ENCODE results near the gene EPB41L2. TPM values are rescaled to one million over a fixed set of nuclear protein-coding genes. Genes with fewer than 3 reads are reported as not detected.

Gene EPB41L2
- total RNA-seq, 4 donors from 2014 or later: 45.3 to 102 (median 61.9) TPM

GRCh38 chr6:130967502-130968445, 95.3 kb downstream of the EPB41L2 start:
- H3K36me3 ChIP-seq: no peaks in the 10 kb centered on the region
- peaks cover 0 to 38% (median 6%) of the 10 kb centered on the region in 4 donors for H3K4me1 ChIP-seq
- peak overlapping the region; percentile 27 to 66 (median 44) for H3K27ac ChIP-seq
- peak overlapping the region in 1 of 4 donors; percentile 17 for H3K4me3 ChIP-seq
- DNase-seq: no peak
- TF ChIP-seq POLR2AphosphoS5 (IDR thresholded peaks at IDR 0.05): no peak
- no peak for TF ChIP-seq EP300 (IDR thresholded peaks at IDR 0.05; ENCODE audit: low read depth)
- TF ChIP-seq CTCF (IDR thresholded peaks at IDR 0.05): no peak
- no peak for TF ChIP-seq POLR2A (IDR thresholded peaks at IDR 0.05)
- H3K9me3 ChIP-seq: no peaks in the 10 kb centered on the region
- no peaks in the 10 kb centered on the region for H3K27me3 ChIP-seq
- in situ Hi-C loops (cut with MboI; ENCODE audit: low pct_ligation_motif_present in 1 of 4, low pct_unique_long_range_greater_than_20kb in 1 of 4, low sequenced_read_pairs in 3 of 4) (no loop called here), intact Hi-C loops (cut with DNase I; ENCODE audit: low total_unique reads) (no loop called here)
- WGBS, 2 donors (ENCODE audit: low coverage in 1 of 2): 73 to 74% methylated on average over 7 of the region's 7 CpGs

- Histone ChIP-seq H3K9me3 (no peaks in the 10 kb centered on the region), H3K36me3 (no peaks in the 10 kb centered on the region), H3K4me3 (no peak overlapping the region), H3K27ac (peak overlapping the region in 1 of 4 donors; percentile 66), H3K4me1 (peaks cover 0 to 38% (median 6%) of the 10 kb centered on the region in 4 donors), H3K27me3 (no peaks in the 10 kb centered on the region)
- intact Hi-C loops (cut with DNase I; ENCODE audit: low total_unique reads): no loop called here
- 86 to 92% methylated on average over 6 to 8 of the region's 8 CpGs for WGBS, 2 donors (ENCODE audit: low coverage in 1 of 2)
- TF ChIP-seq POLR2AphosphoS5 (IDR thresholded peaks at IDR 0.05) (no peak), EP300 (IDR thresholded peaks at IDR 0.05; ENCODE audit: low read depth) (no peak), CTCF (IDR thresholded peaks at IDR 0.05) (no peak), POLR2A (IDR thresholded peaks at IDR 0.05) (no peak)
- DNase-seq: no peak
- in situ Hi-C loops (cut with MboI; ENCODE audit: low pct_ligation_motif_present in 1 of 4, low pct_unique_long_range_greater_than_20kb in 1 of 4, low sequenced_read_pairs in 3 of 4): no loop called here
Measured at GRCh38 chr6:130966344-130966980, 96.6 kb downstream of the EPB41L2 start.

GRCh38 chr6:130965656-130966055, 97.4 kb downstream of the EPB41L2 start:
- no peak for DNase-seq

More at GRCh38 chr6:130965656-130966055, 97.4 kb downstream of the EPB41L2 start:
- H3K4me3 ChIP-seq: no peak overlapping the region
- in situ Hi-C loops (cut with MboI; ENCODE audit: low pct_ligation_motif_present in 1 of 4, low pct_unique_long_range_greater_than_20kb in 1 of 4, low sequenced_read_pairs in 3 of 4): no loop called here
- TF ChIP-seq POLR2A (IDR thresholded peaks at IDR 0.05) (no peak), EP300 (IDR thresholded peaks at IDR 0.05; ENCODE audit: low read depth) (no peak), CTCF (IDR thresholded peaks at IDR 0.05) (no peak), POLR2AphosphoS5 (IDR thresholded peaks at IDR 0.05) (no peak)
- peaks cover 0 to 38% (median 6%) of the 10 kb centered on the region in 4 donors for H3K4me1 ChIP-seq
- no peak overlapping the region for H3K27ac ChIP-seq
- H3K9me3 ChIP-seq: no peaks in the 10 kb centered on the region
- H3K36me3 ChIP-seq: no peaks in the 10 kb centered on the region
- H3K27me3 ChIP-seq: no peaks in the 10 kb centered on the region
- intact Hi-C loops (cut with DNase I; ENCODE audit: low total_unique reads): no loop called here
